ENCODE data around the gene FAHD2A.
A peak's percentile ranks its signal among the peaks of the same experiment; 100 is the strongest.
"Not testable (repeated sequence)": the region's sequence is repeated elsewhere in the genome, so short reads cannot be mapped to it uniquely, and the experiment has no call there.

FAHD2A gene

DNA sequence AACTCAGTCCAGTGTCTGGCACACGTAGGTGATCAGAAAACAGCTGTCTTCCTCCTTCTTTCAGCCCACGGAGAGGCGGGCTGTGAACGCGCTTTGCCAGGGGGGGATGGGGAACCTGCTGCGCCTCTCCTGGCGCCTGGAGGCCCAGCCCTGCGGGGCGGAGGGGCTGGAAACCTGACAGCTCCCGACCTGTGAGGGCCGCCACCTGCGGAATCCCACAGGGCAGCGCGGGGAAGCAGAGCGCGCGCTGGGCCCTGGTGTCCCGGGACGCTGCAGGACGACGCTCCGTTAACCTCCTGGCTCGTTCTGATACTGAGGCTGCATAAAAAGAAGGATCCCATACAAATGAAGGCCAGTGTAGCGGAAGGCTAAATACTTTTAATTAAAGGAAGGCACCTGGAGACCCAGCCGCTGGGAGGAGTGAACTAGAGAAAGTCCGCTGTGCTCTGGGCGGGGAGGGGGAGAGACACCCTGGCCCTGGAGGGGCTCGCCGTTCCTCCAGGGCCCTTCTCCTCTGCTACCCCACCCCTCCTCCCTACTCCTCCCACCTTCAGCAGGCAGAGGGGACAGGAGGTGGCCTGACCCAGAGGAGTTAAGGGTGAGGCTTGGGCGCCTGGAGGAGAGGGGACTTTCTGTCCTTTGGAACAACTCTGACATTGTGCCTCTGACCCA, 24.8 kb downstream of the FAHD2A start:
- not testable (repeated sequence) for H3K36me3 ChIP-seq (ENCODE audit: control insufficient read depth, insufficient read depth, low read length, severe bottlenecking); H3K4me1 ChIP-seq (ENCODE audit: control insufficient read depth, insufficient read depth, low read length); DNase-seq (ENCODE audit: low read depth); H3K4me3 ChIP-seq (ENCODE audit: low read length); H3K9me3 ChIP-seq (ENCODE audit: control insufficient read depth, low read length); H3K27me3 ChIP-seq (replicated peaks; ENCODE audit: control insufficient read depth, insufficient read depth, low read length); H3K9ac ChIP-seq (ENCODE audit: low read length)

DNA sequence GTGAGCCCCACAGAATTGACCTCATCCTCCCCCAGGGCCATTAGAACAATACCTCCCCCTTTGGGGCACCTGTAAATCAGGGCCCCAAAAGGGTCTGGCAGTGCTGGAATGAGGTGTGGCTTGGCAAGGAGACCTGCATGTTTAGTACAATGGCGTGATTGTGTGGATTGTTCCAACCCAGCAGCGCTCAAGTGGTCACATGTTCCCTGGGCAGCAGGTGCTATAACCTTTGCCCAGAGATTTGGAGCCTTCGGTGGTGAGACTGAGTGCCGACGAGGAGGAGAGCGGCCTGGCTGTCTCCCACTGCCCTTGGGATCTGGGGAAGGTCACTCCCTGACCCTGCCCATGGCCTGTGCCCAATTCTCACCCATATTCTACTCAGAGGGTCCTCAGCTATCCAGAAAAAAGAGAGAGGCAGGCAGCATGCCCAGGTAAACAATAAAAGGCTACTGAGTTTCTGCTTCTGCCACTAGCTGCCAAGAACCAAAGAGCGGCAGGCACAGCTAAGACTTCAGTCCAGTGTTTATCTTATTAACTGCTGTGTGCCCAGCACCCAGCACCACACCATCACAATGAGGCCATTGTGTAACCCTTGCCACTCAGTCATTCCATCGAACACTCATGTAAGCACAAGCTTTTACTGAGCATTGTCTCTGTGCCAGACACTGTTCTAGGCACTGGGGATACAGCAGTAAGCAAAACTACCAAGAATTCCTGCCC, 27.4 kb downstream of the FAHD2A start:
- not testable (repeated sequence) for DNase-seq (ENCODE audit: low read depth); H3K9ac ChIP-seq (ENCODE audit: low read length); H3K36me3 ChIP-seq (ENCODE audit: control insufficient read depth, insufficient read depth, low read length, severe bottlenecking); H3K4me1 ChIP-seq (ENCODE audit: control insufficient read depth, insufficient read depth, low read length); H3K9me3 ChIP-seq (ENCODE audit: control insufficient read depth, low read length); H3K4me3 ChIP-seq (ENCODE audit: low read length); H3K27me3 ChIP-seq (replicated peaks; ENCODE audit: control insufficient read depth, insufficient read depth, low read length)

DNA sequence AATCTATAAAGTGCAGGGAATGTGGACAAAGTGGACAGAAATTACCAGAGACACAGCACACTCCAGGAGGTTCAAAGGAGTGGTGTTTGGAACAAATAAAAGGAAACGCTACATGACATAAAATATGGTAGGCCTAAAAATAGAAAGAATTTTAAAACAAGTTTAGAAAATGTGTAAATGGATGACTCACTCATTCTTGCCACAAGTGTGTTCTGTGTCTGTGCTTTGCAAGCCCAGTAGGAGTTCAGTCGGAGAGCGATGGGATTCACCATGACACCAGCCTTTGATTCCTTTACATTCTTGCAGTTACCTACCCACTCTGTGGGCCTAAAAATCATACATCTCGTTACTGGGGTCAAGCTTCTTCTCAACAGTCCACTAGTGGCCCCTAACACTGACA, 30.9 kb downstream of the FAHD2A start:
- H3K9ac ChIP-seq (ENCODE audit: low read length); H3K9me3 ChIP-seq (ENCODE audit: control insufficient read depth, low read length); H3K4me3 ChIP-seq (ENCODE audit: low read length); H3K36me3 ChIP-seq (ENCODE audit: control insufficient read depth, insufficient read depth, low read length, severe bottlenecking); H3K27me3 ChIP-seq (replicated peaks; ENCODE audit: control insufficient read depth, insufficient read depth, low read length); H3K4me1 ChIP-seq (ENCODE audit: control insufficient read depth, insufficient read depth, low read length); DNase-seq (ENCODE audit: low read depth): not testable (repeated sequence)

DNA sequence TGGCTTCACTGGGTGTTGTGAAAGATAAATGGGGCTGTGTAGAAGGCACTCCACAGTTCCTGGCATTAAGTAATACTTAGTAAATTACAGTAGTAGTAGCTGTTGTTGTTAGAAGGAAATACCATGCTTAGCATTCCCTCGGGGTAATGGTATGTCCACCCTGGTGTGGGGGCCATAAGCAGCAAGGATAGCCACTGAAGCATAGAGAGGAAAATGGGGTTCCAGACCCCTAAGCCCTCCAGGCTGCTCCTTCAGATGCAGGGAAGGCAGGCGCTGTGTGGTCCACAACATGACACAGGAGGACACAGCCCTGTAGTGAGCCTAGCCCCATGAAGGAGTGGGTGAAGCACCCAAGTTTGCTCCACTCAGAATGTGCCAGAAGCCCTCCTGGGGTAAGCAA, 31.5 kb downstream of the FAHD2A start:
- H3K4me3 ChIP-seq (ENCODE audit: low read length); DNase-seq (ENCODE audit: low read depth); H3K9me3 ChIP-seq (ENCODE audit: control insufficient read depth, low read length); H3K36me3 ChIP-seq (ENCODE audit: control insufficient read depth, insufficient read depth, low read length, severe bottlenecking); H3K9ac ChIP-seq (ENCODE audit: low read length); H3K27me3 ChIP-seq (replicated peaks; ENCODE audit: control insufficient read depth, insufficient read depth, low read length); H3K4me1 ChIP-seq (ENCODE audit: control insufficient read depth, insufficient read depth, low read length): not testable (repeated sequence)

DNA sequence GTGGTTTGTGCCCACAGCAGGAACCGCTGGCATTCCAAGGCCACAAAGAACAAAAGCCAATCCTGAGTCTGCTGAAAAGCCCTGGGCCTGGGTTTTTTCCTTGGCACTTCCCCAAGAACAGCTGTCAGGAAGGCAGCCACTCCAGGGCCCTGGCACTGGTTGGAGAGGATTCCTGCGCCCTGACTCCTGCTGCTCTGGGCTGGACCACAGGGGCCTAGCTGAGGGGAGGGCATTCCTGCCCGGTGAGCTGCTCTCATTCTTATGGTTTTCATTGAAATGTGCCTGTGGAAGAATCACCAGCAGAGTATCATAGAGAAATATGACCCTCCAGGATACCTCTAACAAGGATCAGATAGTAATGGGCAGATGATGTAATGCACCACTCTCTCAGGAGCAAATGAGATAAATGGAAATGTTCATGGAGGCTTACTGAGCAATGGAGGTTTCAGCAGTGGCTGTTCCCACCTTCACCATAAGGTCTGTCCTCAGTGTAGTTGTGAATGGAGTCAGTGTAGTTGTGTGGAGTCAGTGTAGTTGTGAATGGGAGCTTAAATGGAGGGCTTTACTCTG, 32.1 kb downstream of the FAHD2A start:
- H3K9me3 ChIP-seq (ENCODE audit: control insufficient read depth, low read length); H3K4me1 ChIP-seq (ENCODE audit: control insufficient read depth, insufficient read depth, low read length); H3K4me3 ChIP-seq (ENCODE audit: low read length); H3K36me3 ChIP-seq (ENCODE audit: control insufficient read depth, insufficient read depth, low read length, severe bottlenecking); H3K9ac ChIP-seq (ENCODE audit: low read length); H3K27me3 ChIP-seq (replicated peaks; ENCODE audit: control insufficient read depth, insufficient read depth, low read length): not testable (repeated sequence)
- peak; percentile 61 for DNase-seq (ENCODE audit: low read depth)

DNA sequence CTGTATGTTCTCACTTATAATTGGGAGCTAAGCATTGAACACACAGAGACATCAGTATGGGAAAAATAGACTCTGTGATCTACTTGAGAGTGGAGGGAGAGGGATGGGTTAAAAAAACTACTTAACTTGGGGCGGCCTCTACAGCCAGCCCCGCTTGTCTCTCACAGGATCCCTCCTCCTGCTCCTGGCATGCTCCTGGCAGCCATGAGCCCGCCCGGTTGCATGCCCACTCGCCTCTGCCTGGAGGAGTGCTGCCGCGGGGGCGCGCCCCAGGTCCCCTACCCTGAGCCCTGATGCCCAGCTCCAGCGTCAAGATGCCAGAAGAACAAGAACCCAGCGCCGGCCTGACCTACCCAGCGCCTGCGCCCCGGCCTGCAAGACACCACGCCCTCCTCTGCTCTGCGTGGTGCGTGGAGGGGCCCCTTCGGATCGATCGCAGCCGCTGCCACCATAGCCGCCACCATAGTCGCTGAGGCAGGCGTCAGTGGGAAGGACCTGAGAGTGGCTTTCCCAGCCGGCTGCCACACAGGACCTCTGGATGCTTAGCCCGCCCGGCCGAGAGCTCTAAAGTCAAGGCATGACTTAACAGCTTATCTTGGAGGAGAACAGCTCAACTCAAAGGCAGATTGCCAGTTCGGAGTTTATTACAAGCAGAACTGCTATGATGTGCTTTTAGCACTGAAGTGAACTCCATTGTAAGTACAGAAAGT, 32.8 kb downstream of the FAHD2A start:
- not testable (repeated sequence) for H3K4me1 ChIP-seq (ENCODE audit: control insufficient read depth, insufficient read depth, low read length); H3K9me3 ChIP-seq (ENCODE audit: control insufficient read depth, low read length); DNase-seq (ENCODE audit: low read depth); H3K9ac ChIP-seq (ENCODE audit: low read length); H3K4me3 ChIP-seq (ENCODE audit: low read length); H3K27me3 ChIP-seq (replicated peaks; ENCODE audit: control insufficient read depth, insufficient read depth, low read length); H3K36me3 ChIP-seq (ENCODE audit: control insufficient read depth, insufficient read depth, low read length, severe bottlenecking)

DNA sequence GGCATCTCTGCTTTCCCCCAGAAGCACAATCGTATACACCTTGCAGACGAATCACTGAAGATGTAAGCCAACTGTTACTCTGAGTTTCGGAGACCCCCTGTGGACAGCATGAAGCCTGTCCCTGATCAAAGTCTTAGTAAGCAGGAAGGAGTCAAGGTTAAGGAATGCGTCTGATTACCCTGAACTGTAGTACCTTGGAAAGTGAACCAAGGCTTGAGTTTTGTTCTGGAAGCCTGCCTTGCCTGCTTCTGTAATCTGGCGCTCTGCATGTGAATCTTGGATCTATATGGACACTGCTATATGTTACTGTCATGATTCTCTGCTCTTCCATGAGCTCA, 33.3 kb downstream of the FAHD2A start:
- not testable (repeated sequence) for H3K27me3 ChIP-seq (replicated peaks; ENCODE audit: control insufficient read depth, insufficient read depth, low read length); H3K4me1 ChIP-seq (ENCODE audit: control insufficient read depth, insufficient read depth, low read length); H3K4me3 ChIP-seq (ENCODE audit: low read length); DNase-seq (ENCODE audit: low read depth); H3K9ac ChIP-seq (ENCODE audit: low read length); H3K36me3 ChIP-seq (ENCODE audit: control insufficient read depth, insufficient read depth, low read length, severe bottlenecking); H3K9me3 ChIP-seq (ENCODE audit: control insufficient read depth, low read length)

DNA sequence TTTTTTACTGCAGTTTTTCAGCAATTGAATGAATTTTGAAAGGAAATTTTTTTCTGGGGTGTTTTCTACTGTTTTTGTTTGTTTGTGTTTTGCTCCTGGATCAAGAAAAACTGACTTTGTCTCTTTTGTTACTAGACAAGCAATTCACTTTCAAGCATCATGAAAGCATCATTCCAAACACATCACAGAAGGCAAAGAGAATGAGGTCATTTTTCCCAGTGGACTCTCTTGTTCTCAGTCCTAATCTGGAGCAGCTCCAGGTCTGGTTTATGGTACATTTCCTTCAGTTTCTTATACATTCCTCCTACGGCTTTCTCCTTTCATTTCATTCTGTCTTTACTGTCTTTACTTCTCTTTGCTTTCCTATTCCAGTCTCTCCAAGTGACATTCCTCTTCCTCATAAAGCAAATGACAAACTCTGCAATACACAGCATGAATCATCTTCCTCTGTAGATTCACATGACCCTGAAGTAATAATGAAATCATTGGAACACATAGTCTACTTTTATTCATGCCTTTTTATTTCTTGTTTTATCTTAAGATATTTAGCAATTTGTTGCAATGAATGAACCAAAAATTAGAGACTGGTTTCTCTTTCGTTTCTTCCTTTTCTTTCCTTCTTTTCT, 40.1 kb downstream of the FAHD2A start:
- not testable (repeated sequence) for DNase-seq (ENCODE audit: low read depth); H3K27me3 ChIP-seq (replicated peaks; ENCODE audit: control insufficient read depth, insufficient read depth, low read length); H3K9me3 ChIP-seq (ENCODE audit: control insufficient read depth, low read length); H3K4me3 ChIP-seq (ENCODE audit: low read length); H3K36me3 ChIP-seq (ENCODE audit: control insufficient read depth, insufficient read depth, low read length, severe bottlenecking); H3K4me1 ChIP-seq (ENCODE audit: control insufficient read depth, insufficient read depth, low read length); H3K9ac ChIP-seq (ENCODE audit: low read length)

DNA sequence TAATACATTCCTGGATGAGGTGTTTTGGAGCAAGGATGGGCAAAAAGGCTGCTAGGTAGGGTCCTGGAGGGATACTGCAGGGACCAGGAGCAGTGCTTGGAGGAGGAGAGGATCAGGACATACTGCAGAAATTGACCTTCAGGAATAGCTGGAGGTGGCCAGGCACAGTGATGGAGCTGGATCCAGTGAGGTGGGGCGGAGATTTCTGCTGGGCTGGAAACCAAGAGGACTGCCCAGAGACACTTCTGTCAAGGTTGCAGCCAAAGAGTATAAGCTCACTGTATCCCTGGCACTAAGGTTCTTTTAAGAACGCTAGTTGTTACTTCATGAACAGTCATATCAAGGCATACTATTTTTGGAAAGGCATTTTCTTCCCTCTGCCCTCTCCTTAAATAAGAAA, 42.8 kb downstream of the FAHD2A start:
- H3K9ac ChIP-seq (ENCODE audit: low read length); H3K4me1 ChIP-seq (ENCODE audit: control insufficient read depth, insufficient read depth, low read length); H3K9me3 ChIP-seq (ENCODE audit: control insufficient read depth, low read length); H3K4me3 ChIP-seq (ENCODE audit: low read length); DNase-seq (ENCODE audit: low read depth); H3K27me3 ChIP-seq (replicated peaks; ENCODE audit: control insufficient read depth, insufficient read depth, low read length); H3K36me3 ChIP-seq (ENCODE audit: control insufficient read depth, insufficient read depth, low read length, severe bottlenecking): not testable (repeated sequence)

DNA sequence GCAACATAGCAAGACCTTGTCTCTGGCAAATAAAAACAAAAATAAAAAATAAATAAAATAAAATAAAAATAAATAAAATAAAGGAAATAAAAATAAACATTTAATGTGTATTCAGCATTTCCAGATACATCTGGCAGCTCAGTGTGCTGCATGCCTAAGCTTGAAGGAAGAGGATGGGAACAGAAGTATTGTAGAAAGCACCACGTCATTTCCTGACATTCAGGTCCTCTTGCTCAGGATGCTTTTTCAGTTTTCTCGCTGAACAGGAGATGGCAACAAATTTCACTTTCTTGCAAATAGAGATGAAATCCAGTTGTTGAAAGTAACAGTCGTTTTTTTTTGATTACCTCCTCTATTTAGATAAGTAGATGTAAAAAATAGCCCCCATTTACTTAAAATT, 60.8 kb downstream of the FAHD2A start:
- not testable (repeated sequence) for H3K9me3 ChIP-seq (ENCODE audit: control insufficient read depth, low read length); DNase-seq (ENCODE audit: low read depth); H3K36me3 ChIP-seq (ENCODE audit: control insufficient read depth, insufficient read depth, low read length, severe bottlenecking); H3K4me3 ChIP-seq (ENCODE audit: low read length); H3K9ac ChIP-seq (ENCODE audit: low read length); H3K27me3 ChIP-seq (replicated peaks; ENCODE audit: control insufficient read depth, insufficient read depth, low read length); H3K4me1 ChIP-seq (ENCODE audit: control insufficient read depth, insufficient read depth, low read length)

Data from adipocyte (in vitro differentiated cells).